HepG2 (cell line): ENCODE measurements around the gene MRPS21. TPM values are rescaled to one million over a fixed set of nuclear protein-coding genes. Genes with fewer than 3 reads are reported as not detected.

Source experiments
- ELF3 ChIP-seq: IDR thresholded peaks from 2 replicates; pipeline ENCODE4 v1.6.1; 2016; ENCODE audit warnings: missing genetic modification reagents, missing compliant biosample characterization
- HDAC6 ChIP-seq: fragments of 200-600 bp; sonication (generic); IDR thresholded peaks from 2 replicates; pipeline ENCODE4 v1.7.0; 2017; ENCODE audit warnings: mild to moderate bottlenecking, antibody characterized with exemption, low read length, low read depth
- IKZF1 ChIP-seq: fragments of 450-650 bp; IDR thresholded peaks from 2 replicates; pipeline ENCODE4 v1.7.1; 2016
- KDM6A ChIP-seq: IDR thresholded peaks from 2 replicates; pipeline ENCODE4 v1.6.1; 2016; ENCODE audit warnings: low read depth
- MAFK ChIP-seq, 2 experiments: IDR thresholded peaks in 1 of 2; conservative IDR thresholded peaks in 1 of 2; 2 replicates each; pipeline ENCODE4 v1.6.1; 2011; ENCODE audit warnings: improper control_type of control experiment in 2 of 2, low read length in 2 of 2
- NFYC ChIP-seq: IDR thresholded peaks from 2 replicates; pipeline ENCODE4 v1.6.1; 2016; ENCODE audit warnings: missing genetic modification reagents, missing compliant biosample characterization
- PHF20 ChIP-seq: sonication (generic); formaldehyde crosslinking; IDR thresholded peaks from 2 replicates; pipeline ENCODE4 v1.5.0; 2020; ENCODE audit warnings: mild to moderate bottlenecking, missing genetic modification reagents
- ZFAT ChIP-seq: sonication (generic); formaldehyde crosslinking; conservative IDR thresholded peaks from 2 replicates; pipeline ENCODE4 v1.8.1; 2023; ENCODE audit warnings: missing genetic modification reagents, inconsistent platforms
- ZKSCAN5 ChIP-seq: sonication (generic); formaldehyde crosslinking; IDR thresholded peaks from 2 replicates; pipeline ENCODE4 v1.5.1; 2020; ENCODE audit warnings: mild to moderate bottlenecking, missing genetic modification reagents
- ZNF317 ChIP-seq: sonication (generic); formaldehyde crosslinking; IDR thresholded peaks from 2 replicates; pipeline ENCODE4 v1.5.0; 2020; ENCODE audit warnings: mild to moderate bottlenecking, missing genetic modification reagents
- ZNF335 ChIP-seq: sonication (generic); formaldehyde crosslinking; IDR thresholded peaks from 2 replicates; pipeline ENCODE4 v1.4.0; 2020; ENCODE audit warnings: missing genetic modification reagents
- polyA plus RNA-seq, 8 experiments: library from polyadenylated mRNA; depleted of rRNA in 3 of 8; stranded (reverse) in 7 of 8; unstranded in 1 of 8; fragments of >200 nt; fragmentation: Illumina TruSeq in 4 of 8; extraction: Trizol in 4 of 8; gene quantifications; 2 replicates each; pipeline versions ENCODE4 v1.2.1 to v1.2.3, GENCODE V29; 2011 to 2016; ENCODE audit warnings: low read depth in 4 of 8, missing spikeins in 1 of 8, mixed read lengths in 1 of 8; ENCODE audit not compliant: insufficient read depth in 1 of 8
- total RNA-seq, 5 experiments: library from RNA; depleted of rRNA; stranded (reverse); fragments of >200 nt; fragmentation: Illumina TruSeq; extraction: Trizol; gene quantifications; 2 replicates each; pipeline ENCODE4 v1.2.3, GENCODE V29; 2016; ENCODE audit warnings: low read depth in 1 of 5
- TF ChIP-seq, protein P1 (sequence below): sonication (generic); formaldehyde crosslinking; IDR thresholded peaks from 2 replicates; pipeline ENCODE4 v1.8.0; 2022; ENCODE audit warnings: mild to moderate bottlenecking, missing genetic modification reagents; ENCODE audit not compliant: insufficient replicate concordance
- TF ChIP-seq, protein P2 (sequence below): sonication (generic); formaldehyde crosslinking; IDR thresholded peaks from 2 replicates; pipeline ENCODE4 v1.4.0; 2020; ENCODE audit warnings: missing genetic modification reagents
- TF ChIP-seq, protein P3 (sequence below): sonication (generic); formaldehyde crosslinking; conservative IDR thresholded peaks from 2 replicates; pipeline ENCODE4 v1.4.0; 2020; ENCODE audit warnings: missing genetic modification reagents
- TF ChIP-seq, protein P4 (sequence below): sonication (generic); formaldehyde crosslinking; IDR thresholded peaks from 2 replicates; pipeline ENCODE4 v1.5.0; 2020; ENCODE audit warnings: mild to moderate bottlenecking, missing genetic modification reagents, borderline replicate concordance

The MRPS21 gene
- total and polyA plus RNA-seq, 2 of the 13 experiments (the other 11 are each of a cell fraction or from before 2014, with no cell fraction given), result 59.4 to 64.2 TPM

DNA sequence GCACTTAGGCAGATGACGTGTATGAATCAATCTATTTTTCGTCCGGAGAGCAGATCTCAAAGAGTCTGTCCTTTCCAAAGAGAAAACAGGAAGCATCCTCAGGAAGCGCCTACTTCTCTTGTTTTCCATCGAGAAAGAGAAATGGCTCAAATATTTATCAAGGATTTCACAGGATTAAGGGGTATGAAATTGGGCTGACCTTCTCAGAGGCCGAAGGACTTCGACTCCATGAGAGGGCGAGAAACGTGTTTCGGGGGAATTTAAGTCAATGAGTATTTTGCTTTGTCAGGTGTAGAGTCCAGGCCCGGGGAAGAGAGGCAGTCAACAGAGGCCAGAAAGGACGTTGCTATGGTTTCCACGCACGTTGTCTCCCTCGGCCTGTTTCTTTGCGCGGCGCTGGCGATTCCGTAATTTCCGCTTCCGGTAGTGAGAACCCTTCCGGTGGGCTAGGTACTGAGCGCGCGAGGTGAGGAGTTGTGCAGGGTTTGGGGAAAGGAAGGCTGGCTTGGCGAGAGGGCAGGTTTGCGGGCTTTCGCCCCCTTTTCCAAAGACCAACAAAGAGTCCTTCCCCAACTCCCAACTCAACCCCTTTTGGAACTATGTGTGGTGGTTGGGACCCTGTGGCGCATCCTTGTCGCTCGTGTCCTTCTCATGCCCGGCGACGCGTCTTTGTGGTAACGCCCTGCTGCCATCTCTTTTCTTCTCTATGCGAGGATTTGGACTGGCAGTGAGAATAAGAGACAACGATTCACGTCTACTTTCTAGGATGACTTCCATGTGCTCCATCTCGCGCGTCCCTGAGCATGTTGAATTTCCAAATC is at the start of gene MRPS21 (continued):
- TF ChIP-seq, protein P1, sequence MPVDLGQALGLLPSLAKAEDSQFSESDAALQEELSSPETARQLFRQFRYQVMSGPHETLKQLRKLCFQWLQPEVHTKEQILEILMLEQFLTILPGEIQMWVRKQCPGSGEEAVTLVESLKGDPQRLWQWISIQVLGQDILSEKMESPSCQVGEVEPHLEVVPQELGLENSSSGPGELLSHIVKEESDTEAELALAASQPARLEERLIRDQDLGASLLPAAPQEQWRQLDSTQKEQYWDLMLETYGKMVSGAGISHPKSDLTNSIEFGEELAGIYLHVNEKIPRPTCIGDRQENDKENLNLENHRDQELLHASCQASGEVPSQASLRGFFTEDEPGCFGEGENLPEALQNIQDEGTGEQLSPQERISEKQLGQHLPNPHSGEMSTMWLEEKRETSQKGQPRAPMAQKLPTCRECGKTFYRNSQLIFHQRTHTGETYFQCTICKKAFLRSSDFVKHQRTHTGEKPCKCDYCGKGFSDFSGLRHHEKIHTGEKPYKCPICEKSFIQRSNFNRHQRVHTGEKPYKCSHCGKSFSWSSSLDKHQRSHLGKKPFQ (CRISPR knock-in tag), result peak; percentile 21
- peak; percentile 80 for TF ChIP-seq ZNF335 (CRISPR knock-in tag)
- TF ChIP-seq, protein P2, sequence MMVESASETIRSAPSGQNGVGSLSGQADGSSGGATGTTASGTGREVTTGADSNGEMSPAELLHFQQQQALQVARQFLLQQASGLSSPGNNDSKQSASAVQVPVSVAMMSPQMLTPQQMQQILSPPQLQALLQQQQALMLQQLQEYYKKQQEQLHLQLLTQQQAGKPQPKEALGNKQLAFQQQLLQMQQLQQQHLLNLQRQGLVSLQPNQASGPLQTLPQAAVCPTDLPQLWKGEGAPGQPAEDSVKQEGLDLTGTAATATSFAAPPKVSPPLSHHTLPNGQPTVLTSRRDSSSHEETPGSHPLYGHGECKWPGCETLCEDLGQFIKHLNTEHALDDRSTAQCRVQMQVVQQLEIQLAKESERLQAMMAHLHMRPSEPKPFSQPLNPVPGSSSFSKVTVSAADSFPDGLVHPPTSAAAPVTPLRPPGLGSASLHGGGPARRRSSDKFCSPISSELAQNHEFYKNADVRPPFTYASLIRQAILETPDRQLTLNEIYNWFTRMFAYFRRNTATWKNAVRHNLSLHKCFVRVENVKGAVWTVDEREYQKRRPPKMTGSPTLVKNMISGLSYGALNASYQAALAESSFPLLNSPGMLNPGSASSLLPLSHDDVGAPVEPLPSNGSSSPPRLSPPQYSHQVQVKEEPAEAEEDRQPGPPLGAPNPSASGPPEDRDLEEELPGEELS, result peak; percentile 56; the same call in 1 of the 2 replicates
- TF ChIP-seq, protein P3, sequence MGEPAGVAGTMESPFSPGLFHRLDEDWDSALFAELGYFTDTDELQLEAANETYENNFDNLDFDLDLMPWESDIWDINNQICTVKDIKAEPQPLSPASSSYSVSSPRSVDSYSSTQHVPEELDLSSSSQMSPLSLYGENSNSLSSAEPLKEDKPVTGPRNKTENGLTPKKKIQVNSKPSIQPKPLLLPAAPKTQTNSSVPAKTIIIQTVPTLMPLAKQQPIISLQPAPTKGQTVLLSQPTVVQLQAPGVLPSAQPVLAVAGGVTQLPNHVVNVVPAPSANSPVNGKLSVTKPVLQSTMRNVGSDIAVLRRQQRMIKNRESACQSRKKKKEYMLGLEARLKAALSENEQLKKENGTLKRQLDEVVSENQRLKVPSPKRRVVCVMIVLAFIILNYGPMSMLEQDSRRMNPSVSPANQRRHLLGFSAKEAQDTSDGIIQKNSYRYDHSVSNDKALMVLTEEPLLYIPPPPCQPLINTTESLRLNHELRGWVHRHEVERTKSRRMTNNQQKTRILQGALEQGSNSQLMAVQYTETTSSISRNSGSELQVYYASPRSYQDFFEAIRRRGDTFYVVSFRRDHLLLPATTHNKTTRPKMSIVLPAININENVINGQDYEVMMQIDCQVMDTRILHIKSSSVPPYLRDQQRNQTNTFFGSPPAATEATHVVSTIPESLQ, result 0 out of 2 replicates have a peak, but pooled peaks have one; percentile 39
- TF ChIP-seq HDAC6, result no peak
- TF ChIP-seq KDM6A (CRISPR knock-in tag), result no peak
- TF ChIP-seq, protein P4, sequence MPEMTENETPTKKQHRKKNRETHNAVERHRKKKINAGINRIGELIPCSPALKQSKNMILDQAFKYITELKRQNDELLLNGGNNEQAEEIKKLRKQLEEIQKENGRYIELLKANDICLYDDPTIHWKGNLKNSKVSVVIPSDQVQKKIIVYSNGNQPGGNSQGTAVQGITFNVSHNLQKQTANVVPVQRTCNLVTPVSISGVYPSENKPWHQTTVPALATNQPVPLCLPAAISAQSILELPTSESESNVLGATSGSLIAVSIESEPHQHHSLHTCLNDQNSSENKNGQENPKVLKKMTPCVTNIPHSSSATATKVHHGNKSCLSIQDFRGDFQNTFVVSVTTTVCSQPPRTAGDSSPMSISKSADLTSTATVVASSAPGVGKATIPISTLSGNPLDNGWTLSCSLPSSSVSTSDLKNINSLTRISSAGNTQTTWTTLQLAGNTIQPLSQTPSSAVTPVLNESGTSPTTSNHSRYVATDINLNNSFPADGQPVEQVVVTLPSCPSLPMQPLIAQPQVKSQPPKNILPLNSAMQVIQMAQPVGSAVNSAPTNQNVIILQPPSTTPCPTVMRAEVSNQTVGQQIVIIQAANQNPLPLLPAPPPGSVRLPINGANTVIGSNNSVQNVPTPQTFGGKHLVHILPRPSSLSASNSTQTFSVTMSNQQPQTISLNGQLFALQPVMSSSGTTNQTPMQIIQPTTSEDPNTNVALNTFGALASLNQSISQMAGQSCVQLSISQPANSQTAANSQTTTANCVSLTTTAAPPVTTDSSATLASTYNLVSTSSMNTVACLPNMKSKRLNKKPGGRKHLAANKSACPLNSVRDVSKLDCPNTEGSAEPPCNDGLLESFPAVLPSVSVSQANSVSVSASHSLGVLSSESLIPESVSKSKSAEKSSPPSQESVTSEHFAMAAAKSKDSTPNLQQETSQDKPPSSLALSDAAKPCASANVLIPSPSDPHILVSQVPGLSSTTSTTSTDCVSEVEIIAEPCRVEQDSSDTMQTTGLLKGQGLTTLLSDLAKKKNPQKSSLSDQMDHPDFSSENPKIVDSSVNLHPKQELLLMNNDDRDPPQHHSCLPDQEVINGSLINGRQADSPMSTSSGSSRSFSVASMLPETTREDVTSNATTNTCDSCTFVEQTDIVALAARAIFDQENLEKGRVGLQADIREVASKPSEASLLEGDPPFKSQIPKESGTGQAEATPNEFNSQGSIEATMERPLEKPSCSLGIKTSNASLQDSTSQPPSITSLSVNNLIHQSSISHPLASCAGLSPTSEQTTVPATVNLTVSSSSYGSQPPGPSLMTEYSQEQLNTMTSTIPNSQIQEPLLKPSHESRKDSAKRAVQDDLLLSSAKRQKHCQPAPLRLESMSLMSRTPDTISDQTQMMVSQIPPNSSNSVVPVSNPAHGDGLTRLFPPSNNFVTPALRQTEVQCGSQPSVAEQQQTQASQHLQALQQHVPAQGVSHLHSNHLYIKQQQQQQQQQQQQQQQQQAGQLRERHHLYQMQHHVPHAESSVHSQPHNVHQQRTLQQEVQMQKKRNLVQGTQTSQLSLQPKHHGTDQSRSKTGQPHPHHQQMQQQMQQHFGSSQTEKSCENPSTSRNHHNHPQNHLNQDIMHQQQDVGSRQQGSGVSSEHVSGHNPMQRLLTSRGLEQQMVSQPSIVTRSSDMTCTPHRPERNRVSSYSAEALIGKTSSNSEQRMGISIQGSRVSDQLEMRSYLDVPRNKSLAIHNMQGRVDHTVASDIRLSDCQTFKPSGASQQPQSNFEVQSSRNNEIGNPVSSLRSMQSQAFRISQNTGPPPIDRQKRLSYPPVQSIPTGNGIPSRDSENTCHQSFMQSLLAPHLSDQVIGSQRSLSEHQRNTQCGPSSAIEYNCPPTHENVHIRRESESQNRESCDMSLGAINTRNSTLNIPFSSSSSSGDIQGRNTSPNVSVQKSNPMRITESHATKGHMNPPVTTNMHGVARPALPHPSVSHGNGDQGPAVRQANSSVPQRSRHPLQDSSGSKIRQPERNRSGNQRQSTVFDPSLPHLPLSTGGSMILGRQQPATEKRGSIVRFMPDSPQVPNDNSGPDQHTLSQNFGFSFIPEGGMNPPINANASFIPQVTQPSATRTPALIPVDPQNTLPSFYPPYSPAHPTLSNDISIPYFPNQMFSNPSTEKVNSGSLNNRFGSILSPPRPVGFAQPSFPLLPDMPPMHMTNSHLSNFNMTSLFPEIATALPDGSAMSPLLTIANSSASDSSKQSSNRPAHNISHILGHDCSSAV (CRISPR knock-in tag), result no peak; the same call in 1 of the 2 replicates
- no peak for TF ChIP-seq IKZF1
- TF ChIP-seq NFYC (CRISPR knock-in tag), result no peak
- peak; percentile 96 for TF ChIP-seq PHF20
- TF ChIP-seq ZFAT (CRISPR knock-in tag), result no peak
- 0 out of 2 replicates have a peak, but pooled peaks have one; percentile 45 for TF ChIP-seq ZNF317
- peak; percentile 58 to 65; a peak in 2 of 4 replicates for TF ChIP-seq MAFK (conservative IDR thresholded peaks at IDR 0.05 in 1 of 2, IDR thresholded peaks at IDR 0.05 in 1 of 2; ENCODE audit: low read length in 2 of 2)
- TF ChIP-seq ELF3 (CRISPR knock-in tag), result peak; percentile 67
- no peak for TF ChIP-seq ZKSCAN5 (CRISPR knock-in tag)
